GM12874 (cell line): Measurements from ENCODE around the gene WDR18.

Source experiments
- CTCF ChIP-seq: IDR thresholded peaks from 2 replicates; pipeline ENCODE4 v1.5.1; 2011; ENCODE audit warnings: low read depth, mild to moderate bottlenecking, control low read depth, low read length, moderate library complexity; ENCODE audit not compliant: insufficient read depth

The WDR18 gene

GRCh38 chr19:1015782-1016646 lies 31.9 kb downstream of the WDR18 start:
- TF ChIP-seq CTCF, result no peak

GRCh38 chr19:1016647-1017114 lies 32.5 kb downstream of the WDR18 start:
- no peak for TF ChIP-seq CTCF

GRCh38 chr19:1017115-1017905 lies 33.2 kb downstream of the WDR18 start:
- TF ChIP-seq CTCF, result no peak

GRCh38 chr19:1017906-1018305 lies 33.8 kb downstream of the WDR18 start:
- no peak for TF ChIP-seq CTCF

GRCh38 chr19:1018393-1018792 lies 34.2 kb downstream of the WDR18 start:
- TF ChIP-seq CTCF, result no peak

GRCh38 chr19:1018932-1019615 lies 34.9 kb downstream of the WDR18 start:
- TF ChIP-seq CTCF, result no peak

GRCh38 chr19:1019616-1019961 lies 35.4 kb downstream of the WDR18 start:
- TF ChIP-seq CTCF, result no peak
